ENCODE data around the gene TPGS1.

DNA sequence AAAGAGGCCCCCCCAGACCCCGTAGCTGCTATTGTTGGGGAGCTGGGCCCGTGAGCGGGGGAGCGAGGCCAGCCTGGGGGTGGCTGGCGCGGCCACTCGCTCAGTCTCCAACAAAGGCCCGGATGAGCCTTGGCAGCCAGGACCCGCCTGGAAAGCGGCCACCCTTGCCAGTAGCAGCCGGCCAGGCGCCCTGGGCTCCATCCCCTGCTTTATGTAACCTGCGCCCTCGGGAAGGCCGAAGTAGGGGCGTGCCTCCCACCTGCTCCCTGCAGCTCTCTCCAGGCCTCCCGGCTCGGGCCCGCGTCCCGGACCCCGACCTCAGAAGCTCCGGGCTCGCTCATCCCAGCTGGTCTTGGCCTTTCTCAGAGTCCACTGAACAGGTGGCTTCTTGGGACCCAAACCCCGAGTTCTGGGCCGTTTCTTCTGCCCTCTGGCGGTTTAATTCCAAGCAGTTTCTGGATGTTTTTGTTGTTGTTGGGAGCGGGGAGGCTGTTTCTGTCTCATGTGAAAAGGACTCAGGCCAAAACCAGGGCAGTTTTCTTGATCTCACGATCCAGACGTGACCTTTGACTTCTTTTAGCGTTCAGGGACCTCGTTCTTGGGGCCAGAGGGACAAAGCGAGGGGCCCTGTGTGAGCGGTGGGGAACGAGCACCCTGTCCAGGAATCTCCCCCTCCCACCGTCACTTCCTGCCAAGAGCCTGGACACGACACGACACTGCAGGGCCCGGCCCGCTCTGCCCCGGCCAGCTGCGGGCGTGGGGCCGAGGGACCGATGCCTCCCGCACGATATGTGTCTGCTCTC is 25.5 kb downstream of the TPGS1 start:
- TF ChIP-seq, protein P1, sequence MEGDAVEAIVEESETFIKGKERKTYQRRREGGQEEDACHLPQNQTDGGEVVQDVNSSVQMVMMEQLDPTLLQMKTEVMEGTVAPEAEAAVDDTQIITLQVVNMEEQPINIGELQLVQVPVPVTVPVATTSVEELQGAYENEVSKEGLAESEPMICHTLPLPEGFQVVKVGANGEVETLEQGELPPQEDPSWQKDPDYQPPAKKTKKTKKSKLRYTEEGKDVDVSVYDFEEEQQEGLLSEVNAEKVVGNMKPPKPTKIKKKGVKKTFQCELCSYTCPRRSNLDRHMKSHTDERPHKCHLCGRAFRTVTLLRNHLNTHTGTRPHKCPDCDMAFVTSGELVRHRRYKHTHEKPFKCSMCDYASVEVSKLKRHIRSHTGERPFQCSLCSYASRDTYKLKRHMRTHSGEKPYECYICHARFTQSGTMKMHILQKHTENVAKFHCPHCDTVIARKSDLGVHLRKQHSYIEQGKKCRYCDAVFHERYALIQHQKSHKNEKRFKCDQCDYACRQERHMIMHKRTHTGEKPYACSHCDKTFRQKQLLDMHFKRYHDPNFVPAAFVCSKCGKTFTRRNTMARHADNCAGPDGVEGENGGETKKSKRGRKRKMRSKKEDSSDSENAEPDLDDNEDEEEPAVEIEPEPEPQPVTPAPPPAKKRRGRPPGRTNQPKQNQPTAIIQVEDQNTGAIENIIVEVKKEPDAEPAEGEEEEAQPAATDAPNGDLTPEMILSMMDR (conservative IDR thresholded peaks at IDR 0.05): peak; percentile 56; the same call in 1 of the 2 replicates
- no peak for TF ChIP-seq EZH2 (IDR thresholded peaks at IDR 0.05; ENCODE audit: low read depth)

All from PC-9 (cell line).